NCI-H1694 treated with DMSO at 0.1 percent for 48 hours (cell line): ENCODE results near the gene MRPL48.
"Not testable (repeated sequence)": the region's sequence is repeated elsewhere in the genome, so short reads cannot be mapped to it uniquely, and the experiment has no call there.

Experiments
- DNase-seq: peaks from one replicate; lab custom pipeline; 2025; lab: John Stamatoyannopoulos, UW

The MRPL48 gene

GRCh38 chr11:73787643-73788558, at the start of gene MRPL48:
MRPL48 (plus strand) TSS chr11:73787874; CDS start chr11:73787972, 98 bp downstream.
- DNase-seq = peak; percentile 85

- no peak for DNase-seq
These were observed 44.6 kb upstream of the MRPL48 start for GRCh38 chr11:73743045-73743444.

GRCh38 chr11:73746701-73747100, 41.0 kb upstream of the MRPL48 start:
- no peak for DNase-seq

GRCh38 chr11:73747762-73748161, 39.9 kb upstream of the MRPL48 start:
- no peak for DNase-seq

- DNase-seq = no peak
These were observed 39.4 kb upstream of the MRPL48 start for GRCh38 chr11:73748300-73748699.

GRCh38 chr11:73749118-73749517, 38.6 kb upstream of the MRPL48 start:
- DNase-seq = no peak

- no peak for DNase-seq
These were observed 37.4 kb upstream of the MRPL48 start for GRCh38 chr11:73750228-73750627.

- not testable (repeated sequence) for DNase-seq
These were observed 36.8 kb upstream of the MRPL48 start for GRCh38 chr11:73750862-73751261.

GRCh38 chr11:73752216-73752867, 35.3 kb upstream of the MRPL48 start:
- no peak for DNase-seq

GRCh38 chr11:73752903-73753302, 34.8 kb upstream of the MRPL48 start:
- DNase-seq = no peak

- DNase-seq = no peak
These were observed 33.7 kb upstream of the MRPL48 start for GRCh38 chr11:73753938-73754337.

GRCh38 chr11:73755670-73756069, 32.0 kb upstream of the MRPL48 start:
- no peak for DNase-seq

GRCh38 chr11:73757598-73757997, 30.1 kb upstream of the MRPL48 start:
- no peak for DNase-seq

GRCh38 chr11:73758451-73758850, 29.2 kb upstream of the MRPL48 start:
- DNase-seq = no peak

- peak; percentile 14 for DNase-seq
These were observed 28.0 kb upstream of the MRPL48 start for GRCh38 chr11:73759610-73760134.

- no peak for DNase-seq
These were observed 27.5 kb upstream of the MRPL48 start for GRCh38 chr11:73760135-73760678.

- peak; percentile 97 for DNase-seq
These were observed 26.8 kb upstream of the MRPL48 start, which contains the start of gene RAB6A for GRCh38 chr11:73760679-73761402. RAB6A (minus strand) TSS chr11:73761074; CDS start chr11:73760635, 439 bp downstream.

- DNase-seq = no peak
These were observed 26.2 kb upstream of the MRPL48 start for GRCh38 chr11:73761403-73761945.

GRCh38 chr11:73762732-73763131, 24.9 kb upstream of the MRPL48 start:
- no peak for DNase-seq

- DNase-seq = no peak
These were observed 20.9 kb upstream of the MRPL48 start for GRCh38 chr11:73766763-73767162.

- DNase-seq = not testable (repeated sequence)
These were observed 16.9 kb upstream of the MRPL48 start for GRCh38 chr11:73770811-73771210.
